NCI-H748 (cell line): Measurements from ENCODE around the gene KRTAP10-5.
"Not testable (repeated sequence)": the region's sequence is repeated elsewhere in the genome, so short reads cannot be mapped to it uniquely, and the experiment has no call there.

Experiments used
- DNase-seq: peaks from one replicate; lab custom pipeline; 2025; ENCODE audit not compliant: unreplicated experiment; lab: John Stamatoyannopoulos, UW

The KRTAP10-5 gene

GRCh38 chr21:44591801-44592130, 11.4 kb upstream of the KRTAP10-5 start:
- not testable (repeated sequence) for DNase-seq

GRCh38 chr21:44590897-44591800, 10.7 kb upstream of the KRTAP10-5 start:
- not testable (repeated sequence) for DNase-seq

GRCh38 chr21:44590311-44590721, 9.9 kb upstream of the KRTAP10-5 start:
- DNase-seq: no peak

GRCh38 chr21:44589586-44590305, 9.3 kb upstream of the KRTAP10-5 start:
- no peak for DNase-seq

GRCh38 chr21:44589094-44589493, 8.7 kb upstream of the KRTAP10-5 start:
- no peak for DNase-seq

GRCh38 chr21:44585892-44586291, 5.5 kb upstream of the KRTAP10-5 start:
- no peak for DNase-seq

GRCh38 chr21:44583800-44584147, 3.4 kb upstream of the KRTAP10-5 start:
- DNase-seq: peak; percentile 61

- DNase-seq: peak; percentile 61
Measured at GRCh38 chr21:44583089-44583799, 2.8 kb upstream of the KRTAP10-5 start.

GRCh38 chr21:44582055-44582454, 1.7 kb upstream of the KRTAP10-5 start:
- DNase-seq: no peak

- DNase-seq: no peak
Measured at GRCh38 chr21:44581158-44581557, 754 bp upstream of the KRTAP10-5 start.

- DNase-seq: no peak
Measured at GRCh38 chr21:44579833-44580144, 615 bp downstream of the KRTAP10-5 start.

- DNase-seq: no peak
Measured at GRCh38 chr21:44579056-44579832, 1.2 kb downstream of the KRTAP10-5 start.

GRCh38 chr21:44578371-44579055, 1.9 kb downstream of the KRTAP10-5 start:
- no peak for DNase-seq

- no peak for DNase-seq
Measured at GRCh38 chr21:44576025-44576420, 4.4 kb downstream of the KRTAP10-5 start.

GRCh38 chr21:44575307-44576024, 4.9 kb downstream of the KRTAP10-5 start:
- DNase-seq: no peak

- DNase-seq: peak; percentile 79
Measured at GRCh38 chr21:44574457-44575306, 5.7 kb downstream of the KRTAP10-5 start.

- not testable (repeated sequence) for DNase-seq
Measured at GRCh38 chr21:44573630-44574456, 6.6 kb downstream of the KRTAP10-5 start, which contains the start of gene KRTAP10-4. Gene KRTAP10-4, plus strand, starts transcription at chr21:44573729. Its CDS starts 30 bp downstream, at chr21:44573759.
